Loucy (cell line): ENCODE results near the gene ANTXRL.

Experiments used
- H2AFZ ChIP-seq: fragments of 200-600 bp; sonication (generic); 2 replicates; pipeline ENCODE4 v1.6.0; 2016; ENCODE audit warnings: antibody characterized with exemption, mild to moderate bottlenecking, low read length, moderate library complexity
- H3F3A ChIP-seq: fragments of 200-600 bp; 2 replicates; pipeline ENCODE4 v1.6.0; 2016; ENCODE audit warnings: antibody characterized with exemption, low read depth, mild to moderate bottlenecking
- H3K27me3 ChIP-seq: fragments of 200-600 bp; sonication (generic); 2 replicates; pipeline ENCODE4 v1.6.1; 2014; ENCODE audit warnings: low read length, mild to moderate bottlenecking; ENCODE audit not compliant: insufficient read depth, poor library complexity, severe bottlenecking
- H3K36me3 ChIP-seq: fragments of 200-600 bp; sonication (generic); 2 replicates; pipeline ENCODE4 v1.6.1; 2016; ENCODE audit warnings: low read length; ENCODE audit not compliant: insufficient read depth
- H3K4me1 ChIP-seq: fragments of 200-600 bp; sonication (generic); 2 replicates; pipeline ENCODE4 v1.5.1; 2014; ENCODE audit warnings: low read length, mild to moderate bottlenecking; ENCODE audit not compliant: insufficient read depth, poor library complexity, severe bottlenecking
- H3K4me2 ChIP-seq: fragments of 200-600 bp; sonication (generic); 2 replicates; pipeline ENCODE4 v1.6.0; 2014; ENCODE audit warnings: antibody characterized with exemption, low read length, low read depth, mild to moderate bottlenecking; ENCODE audit not compliant: poor library complexity, severe bottlenecking
- H3K4me3 ChIP-seq: fragments of 200-600 bp; sonication (generic); 2 replicates; pipeline ENCODE4 v1.5.1; 2014; ENCODE audit warnings: low read length, mild to moderate bottlenecking, mixed read lengths; ENCODE audit not compliant: poor library complexity, severe bottlenecking
- H3K79me2 ChIP-seq: fragments of 200-600 bp; sonication (generic); 2 replicates; pipeline ENCODE4 v1.6.1; 2014; ENCODE audit warnings: low read length; ENCODE audit not compliant: insufficient read depth
- H3K9ac ChIP-seq: fragments of 200-600 bp; sonication (generic); 2 replicates; pipeline ENCODE4 v1.6.0; 2014; ENCODE audit warnings: mild to moderate bottlenecking, low read depth, low read length, moderate library complexity; ENCODE audit not compliant: poor library complexity, severe bottlenecking
- H3K9me2 ChIP-seq: fragments of 200-600 bp; sonication (generic); replicated peaks from 2 replicates; pipeline ENCODE4 v1.6.1; 2016; ENCODE audit warnings: low read depth, low read length, mixed read lengths
- H3K9me3 ChIP-seq: fragments of 200-600 bp; sonication (generic); 2 replicates; pipeline ENCODE4 v1.6.1; 2014; ENCODE audit warnings: mild to moderate bottlenecking, antibody characterized with exemption, low read length, low read depth; ENCODE audit not compliant: insufficient read depth
- H4K20me1 ChIP-seq: fragments of 200-600 bp; sonication (generic); 2 replicates; pipeline ENCODE4 v1.6.0; 2014; ENCODE audit warnings: antibody characterized with exemption, low read length, mild to moderate bottlenecking; ENCODE audit not compliant: insufficient read depth, poor library complexity, severe bottlenecking
- EZH2phosphoT487 ChIP-seq: fragments of 200-600 bp; IDR thresholded peaks from 2 replicates; pipeline ENCODE4 v1.6.1; 2018; ENCODE audit warnings: antibody characterized with exemption, mild to moderate bottlenecking, moderate library complexity, borderline replicate concordance
- TF ChIP-seq, protein P1 (sequence below): fragments of 200-600 bp; sonication (generic); conservative IDR thresholded peaks from 2 replicates; pipeline ENCODE4 v1.5.1; 2014; ENCODE audit warnings: mild to moderate bottlenecking, antibody characterized with exemption, low read length

The ANTXRL gene

DNA sequence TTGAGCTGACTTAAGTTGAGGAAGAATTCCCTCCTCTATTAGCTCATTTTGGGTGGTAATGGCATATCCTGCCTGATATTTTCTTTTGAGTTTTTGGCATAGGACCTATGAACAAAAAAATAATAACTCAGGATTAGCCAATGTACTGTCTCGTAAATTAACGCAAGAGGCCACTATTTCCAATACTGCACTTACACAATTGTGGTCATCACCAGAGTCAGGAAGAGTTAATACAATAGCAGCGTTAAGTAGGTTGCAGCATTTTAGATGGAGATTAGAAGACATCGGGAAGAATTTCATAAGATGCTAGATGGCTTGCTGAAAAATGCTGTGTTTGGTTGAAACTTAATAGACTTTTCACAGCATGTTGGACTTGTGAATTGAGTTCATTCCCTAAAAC is 36.4 kb downstream of the ANTXRL start:
- no peaks in the 10 kb centered on the region for H4K20me1 ChIP-seq
- no peaks in the 10 kb centered on the region for H3K4me1 ChIP-seq
- H3F3A ChIP-seq = no peaks in the 10 kb centered on the region
- H3K9me3 ChIP-seq = no peaks in the 10 kb centered on the region
- no peak overlapping the region for H3K9ac ChIP-seq
- H3K27me3 ChIP-seq = no peaks in the 10 kb centered on the region
- H3K79me2 ChIP-seq = no peaks in the 10 kb centered on the region
- no peak overlapping the region for H2AFZ ChIP-seq
- TF ChIP-seq EZH2phosphoT487 = no peak
- TF ChIP-seq, protein P1, sequence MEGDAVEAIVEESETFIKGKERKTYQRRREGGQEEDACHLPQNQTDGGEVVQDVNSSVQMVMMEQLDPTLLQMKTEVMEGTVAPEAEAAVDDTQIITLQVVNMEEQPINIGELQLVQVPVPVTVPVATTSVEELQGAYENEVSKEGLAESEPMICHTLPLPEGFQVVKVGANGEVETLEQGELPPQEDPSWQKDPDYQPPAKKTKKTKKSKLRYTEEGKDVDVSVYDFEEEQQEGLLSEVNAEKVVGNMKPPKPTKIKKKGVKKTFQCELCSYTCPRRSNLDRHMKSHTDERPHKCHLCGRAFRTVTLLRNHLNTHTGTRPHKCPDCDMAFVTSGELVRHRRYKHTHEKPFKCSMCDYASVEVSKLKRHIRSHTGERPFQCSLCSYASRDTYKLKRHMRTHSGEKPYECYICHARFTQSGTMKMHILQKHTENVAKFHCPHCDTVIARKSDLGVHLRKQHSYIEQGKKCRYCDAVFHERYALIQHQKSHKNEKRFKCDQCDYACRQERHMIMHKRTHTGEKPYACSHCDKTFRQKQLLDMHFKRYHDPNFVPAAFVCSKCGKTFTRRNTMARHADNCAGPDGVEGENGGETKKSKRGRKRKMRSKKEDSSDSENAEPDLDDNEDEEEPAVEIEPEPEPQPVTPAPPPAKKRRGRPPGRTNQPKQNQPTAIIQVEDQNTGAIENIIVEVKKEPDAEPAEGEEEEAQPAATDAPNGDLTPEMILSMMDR = no peak
- no peak overlapping the region for H3K4me2 ChIP-seq
- no peaks in the 10 kb centered on the region for H3K36me3 ChIP-seq
- no peaks in the 10 kb centered on the region for H3K9me2 ChIP-seq
- no peak overlapping the region for H3K4me3 ChIP-seq

DNA sequence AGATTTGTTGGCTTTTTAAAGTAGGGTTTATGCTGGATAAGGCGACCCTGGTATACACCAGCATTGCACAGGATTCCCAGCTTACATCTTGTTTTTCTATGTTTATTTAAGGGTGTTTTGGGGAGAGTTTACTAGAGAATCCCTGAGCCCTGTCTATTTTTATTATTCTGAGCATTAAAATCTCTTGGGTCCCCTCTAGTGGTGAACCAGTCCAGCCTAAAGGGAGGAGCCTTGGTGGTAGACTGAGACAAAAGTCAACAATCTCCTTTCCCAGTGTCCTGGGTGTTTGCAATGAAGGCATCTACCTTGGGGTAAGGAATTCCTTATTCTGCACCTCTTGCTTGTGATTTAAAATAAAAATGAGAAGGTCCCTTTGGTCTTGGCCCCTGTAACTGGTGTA is 38.2 kb downstream of the ANTXRL start:
- Histone ChIP-seq H4K20me1 (no peaks in the 10 kb centered on the region), H3K4me2 (no peak overlapping the region), H3K9me3 (no peaks in the 10 kb centered on the region), H3K9ac (no peak overlapping the region), H3K79me2 (no peaks in the 10 kb centered on the region), H3K36me3 (no peaks in the 10 kb centered on the region), H3K27me3 (no peaks in the 10 kb centered on the region), H3K4me3 (no peak overlapping the region), H2AFZ (0 out of 2 replicates have a peak overlapping the region, but pooled peaks have one; percentile 24), H3K9me2 (no peaks in the 10 kb centered on the region), H3F3A (no peaks in the 10 kb centered on the region), H3K4me1 (no peaks in the 10 kb centered on the region)
- no peak for TF ChIP-seq EZH2phosphoT487
- TF ChIP-seq, protein P1 = peak; percentile 74

DNA sequence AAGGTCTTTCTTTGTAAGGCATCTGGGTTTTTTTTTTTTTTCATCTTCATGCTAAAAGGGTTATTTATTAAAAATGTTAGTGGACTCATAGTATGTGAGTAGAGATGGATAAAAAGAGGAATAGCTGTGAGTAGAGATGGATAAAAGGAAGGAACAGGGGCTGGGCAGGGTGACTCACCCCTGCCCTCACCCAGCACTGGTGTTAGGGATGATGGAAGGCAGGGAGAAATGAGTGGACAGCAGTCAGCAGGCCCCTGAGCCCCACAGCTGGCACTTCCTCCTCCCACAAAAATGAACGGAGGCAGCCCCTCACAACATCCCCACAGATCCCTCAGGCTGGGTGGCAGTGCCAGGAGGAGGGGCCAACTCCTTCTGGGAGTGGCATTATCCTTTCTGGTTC is 39.3 kb downstream of the ANTXRL start:
- Histone ChIP-seq H3K27me3 (no peaks in the 10 kb centered on the region), H2AFZ (no peak overlapping the region), H3K79me2 (no peaks in the 10 kb centered on the region), H3K36me3 (no peaks in the 10 kb centered on the region), H3K4me2 (no peak overlapping the region), H3K9ac (no peak overlapping the region), H4K20me1 (no peaks in the 10 kb centered on the region), H3K4me1 (no peaks in the 10 kb centered on the region), H3K9me2 (no peaks in the 10 kb centered on the region), H3F3A (no peaks in the 10 kb centered on the region), H3K9me3 (no peaks in the 10 kb centered on the region), H3K4me3 (no peak overlapping the region)
- TF ChIP-seq EZH2phosphoT487 = no peak
- TF ChIP-seq, protein P1 = no peak
